HG02763 (cell line): ENCODE results near the gene NPAS4.
"Not testable (repeated sequence)": the region's sequence is repeated elsewhere in the genome, so short reads cannot be mapped to it uniquely, and the experiment has no call there.

Source experiments
- ATAC-seq: cut with Tn5 transposase; IDR thresholded peaks from one replicate; pipeline ENCODE4 v1.9.1; 2021; ENCODE audit warnings: mild to moderate bottlenecking, moderate library complexity; ENCODE audit not compliant: unreplicated experiment

Gene NPAS4

GRCh38 chr11:66454247-66454646, 33.4 kb downstream of the NPAS4 start:
- no peak for ATAC-seq

GRCh38 chr11:66454828-66455227, 34.0 kb downstream of the NPAS4 start:
- ATAC-seq = no peak

GRCh38 chr11:66457826-66458225, 37.0 kb downstream of the NPAS4 start:
- no peak for ATAC-seq

- no peak for ATAC-seq
Observed at GRCh38 chr11:66459138-66459778, 38.4 kb downstream of the NPAS4 start.

GRCh38 chr11:66462010-66462409, 41.2 kb downstream of the NPAS4 start:
- ATAC-seq = no peak

GRCh38 chr11:66462911-66463310, 42.1 kb downstream of the NPAS4 start:
- ATAC-seq = no peak

- not testable (repeated sequence) for ATAC-seq
Observed at GRCh38 chr11:66464116-66464515, 43.3 kb downstream of the NPAS4 start.

GRCh38 chr11:66464916-66465315, 44.1 kb downstream of the NPAS4 start:
- no peak for ATAC-seq

- ATAC-seq = no peak
Observed at GRCh38 chr11:66465373-66466224, 44.8 kb downstream of the NPAS4 start.

GRCh38 chr11:66466225-66467033, 45.6 kb downstream of the NPAS4 start, which contains the start of gene PELI3:
Gene PELI3, plus strand, starts transcription at chr11:66466905. Its CDS starts 1,224 bp downstream, at chr11:66468129.
- ATAC-seq = peak; percentile 88

GRCh38 chr11:66467034-66467659, 46.3 kb downstream of the NPAS4 start:
- ATAC-seq = peak; percentile 27

GRCh38 chr11:66467756-66468155, 46.9 kb downstream of the NPAS4 start:
- no peak for ATAC-seq

- no peak for ATAC-seq
Observed at GRCh38 chr11:66468691-66469090, 47.9 kb downstream of the NPAS4 start.

- ATAC-seq = no peak
Observed at GRCh38 chr11:66469441-66469840, 48.6 kb downstream of the NPAS4 start.

- ATAC-seq = no peak
Observed at GRCh38 chr11:66470015-66470414, 49.2 kb downstream of the NPAS4 start.

- no peak for ATAC-seq
Observed at GRCh38 chr11:66471142-66471541, 50.3 kb downstream of the NPAS4 start.

GRCh38 chr11:66472054-66472453, 51.2 kb downstream of the NPAS4 start:
- ATAC-seq = no peak

GRCh38 chr11:66473167-66473566, 52.3 kb downstream of the NPAS4 start:
- no peak for ATAC-seq

GRCh38 chr11:66473608-66474515, 53.0 kb downstream of the NPAS4 start:
- no peak for ATAC-seq
